Activated CD4-positive, alpha-beta T cell treated with anti-CD3 and anti-CD28 coated beads, Interleukin-2, amount 10 ng/mL, durations not matched to agents 7 days and 5 days (primary cell): Measurements from ENCODE around the gene CCDC178. TPM values are rescaled to one million over a fixed set of nuclear protein-coding genes. Genes with fewer than 3 reads are reported as not detected.

ENCODE experiments used
- CTCF ChIA-PET: fragments of 350-600 bp; sonication (Branson Sonifier 250); formaldehyde crosslinking; loops from one replicate; lab custom pipeline; 2021; ENCODE audit warnings: antibody characterized with exemption; lab: Charles Lee
- POLR2A ChIA-PET: fragments of 350-600 bp; sonication (Branson Sonifier 250); formaldehyde crosslinking; loops from one replicate; lab custom pipeline; 2021; ENCODE audit warnings: antibody characterized with exemption; lab: Charles Lee
- DNase-seq: peaks from one replicate; pipeline ENCODE4 v3.0.0-alpha.2; 2020
- H3K27ac Mint-ChIP-seq: one replicate; pipeline ENCODE4 v1.8.0; 2021; ENCODE audit warnings: mild to moderate bottlenecking, moderate library complexity, mixed read lengths
- H3K27me3 Mint-ChIP-seq: one replicate; pipeline ENCODE4 v1.8.0; 2021; ENCODE audit warnings: mixed read lengths
- H3K36me3 Mint-ChIP-seq: one replicate; pipeline ENCODE4 v1.8.0; 2021; ENCODE audit warnings: low read depth, mixed read lengths
- H3K4me1 Mint-ChIP-seq: one replicate; pipeline ENCODE4 v1.8.0; 2021; ENCODE audit warnings: mixed read lengths
- H3K4me3 Mint-ChIP-seq: one replicate; pipeline ENCODE4 v1.8.0; 2021; ENCODE audit warnings: mild to moderate bottlenecking, moderate library complexity, mixed read lengths
- H3K9me3 Mint-ChIP-seq: one replicate; pipeline ENCODE4 v1.8.0; 2021; ENCODE audit warnings: mixed read lengths
- total RNA-seq, 2 experiments: library from RNA; stranded (reverse); gene quantifications; one replicate each; pipeline ENCODE4 v1.2.3, GENCODE V29; 2021

Gene CCDC178, protein sequence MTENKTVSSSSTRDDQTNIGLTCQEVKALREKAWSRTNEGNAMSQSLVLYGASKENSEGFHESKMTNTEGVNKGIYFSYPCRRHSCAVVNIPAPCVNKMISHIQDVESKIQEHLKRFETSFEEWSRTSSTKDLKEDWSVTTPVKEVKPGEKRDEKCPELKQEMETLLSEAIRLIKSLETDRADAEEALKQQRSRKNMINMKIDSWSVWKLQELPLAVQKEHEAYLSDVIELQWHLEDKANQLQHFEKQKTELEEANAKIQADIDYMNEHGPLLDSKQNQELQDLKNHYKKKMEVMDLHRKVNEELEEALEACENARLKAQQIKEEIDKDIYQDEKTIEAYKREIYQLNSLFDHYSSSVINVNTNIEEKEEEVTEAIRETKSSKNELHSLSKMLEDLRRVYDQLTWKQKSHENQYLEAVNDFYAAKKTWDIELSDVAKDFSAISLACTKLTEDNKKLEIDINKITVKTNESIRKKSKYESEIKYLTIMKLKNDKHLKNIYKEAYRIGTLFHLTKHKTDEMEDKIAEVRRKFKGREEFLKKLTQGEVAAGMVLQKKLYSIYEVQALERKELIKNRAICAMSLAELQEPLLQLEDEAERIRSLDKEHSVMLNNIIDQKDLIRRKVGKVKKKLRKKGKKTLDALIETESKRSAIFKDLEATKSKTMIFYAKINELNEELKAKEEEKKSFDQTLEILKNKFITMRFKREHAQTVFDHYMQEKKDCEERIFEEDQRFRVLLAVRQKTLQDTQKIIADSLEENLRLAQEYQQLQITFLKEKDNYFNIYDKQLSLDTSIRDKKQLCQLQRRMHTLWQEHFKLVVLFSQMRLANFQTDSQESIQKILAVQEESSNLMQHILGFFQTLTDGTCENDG
- total RNA-seq, result not detected

GRCh38 chr18:33440060-33441043, at the start of gene CCDC178:
CCDC178 (minus strand) TSS chr18:33440721; CDS start chr18:33412088, 28,633 bp downstream.
- ChIA-PET POLR2A (no interaction called here), CTCF (no interaction called here)
- Mint-ChIP-seq H3K36me3 (no peaks in the 10 kb centered on the region), H3K4me3 (no peak within 1 kb of the TSS), H3K9me3 (no peaks in the 10 kb centered on the region), H3K4me1 (no peaks in the 10 kb centered on the region), H3K27me3 (peaks cover 15% of the 10 kb centered on the region), H3K27ac (no peak within 1 kb of the TSS)
- no peak for DNase-seq

DNA sequence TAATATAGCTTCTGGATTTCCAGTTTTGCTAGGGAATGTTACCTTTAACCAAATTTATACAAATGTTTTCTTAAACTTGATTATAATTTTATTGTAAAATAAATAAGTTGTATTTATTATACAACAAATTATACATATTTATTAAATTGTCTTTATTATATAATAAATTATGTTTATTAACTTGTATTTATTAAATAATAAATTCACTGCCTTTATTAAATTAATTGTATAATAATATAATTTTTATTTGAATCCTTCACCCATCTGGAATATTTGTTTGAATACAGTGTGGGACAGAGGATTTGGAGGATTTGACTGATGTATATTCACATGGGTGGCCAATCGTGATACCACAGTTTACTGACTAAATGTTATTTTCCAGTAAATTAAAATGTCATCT, 43.4 kb upstream of the CCDC178 start:
- DNase-seq, result no peak
- H3K4me3 Mint-ChIP-seq, result no peak overlapping the region
- H3K4me1 Mint-ChIP-seq, result no peaks in the 10 kb centered on the region
- no peaks in the 10 kb centered on the region for H3K9me3 Mint-ChIP-seq
- H3K27ac Mint-ChIP-seq, result no peak overlapping the region
- CTCF ChIA-PET, result no interaction called here
- POLR2A ChIA-PET, result no interaction called here
- H3K36me3 Mint-ChIP-seq, result no peaks in the 10 kb centered on the region
- no peaks in the 10 kb centered on the region for H3K27me3 Mint-ChIP-seq

- CTCF ChIA-PET, result no interaction called here
- H3K27me3 Mint-ChIP-seq, result no peaks in the 10 kb centered on the region
- H3K9me3 Mint-ChIP-seq, result no peaks in the 10 kb centered on the region
- no peaks in the 10 kb centered on the region for H3K4me1 Mint-ChIP-seq
- POLR2A ChIA-PET, result no interaction called here
- H3K36me3 Mint-ChIP-seq, result no peaks in the 10 kb centered on the region
- no peak overlapping the region for H3K4me3 Mint-ChIP-seq
- no peak for DNase-seq
- H3K27ac Mint-ChIP-seq, result no peak overlapping the region
Observed at GRCh38 chr18:33472509-33472908, 32.0 kb upstream of the CCDC178 start.

DNA sequence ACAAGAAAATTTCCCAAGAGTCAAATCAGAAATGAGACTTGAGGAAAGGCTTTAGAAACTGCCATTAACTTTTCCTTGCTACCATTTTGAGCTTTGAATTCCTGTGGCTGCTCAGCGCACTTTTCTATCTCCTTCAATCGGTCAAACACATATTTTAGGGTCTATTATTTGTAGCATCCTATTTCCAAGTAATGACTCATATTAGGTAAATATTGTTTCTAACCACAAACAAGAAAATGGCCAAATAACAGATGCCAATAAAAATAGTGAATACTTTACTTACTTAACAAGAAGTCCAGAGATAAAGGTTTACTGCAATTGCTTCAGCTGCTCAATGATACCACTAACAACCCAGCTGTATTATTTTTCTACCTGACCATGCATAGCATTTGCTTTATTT, 29.7 kb upstream of the CCDC178 start:
- no peak for DNase-seq
- Mint-ChIP-seq H3K9me3 (no peaks in the 10 kb centered on the region), H3K4me1 (no peaks in the 10 kb centered on the region), H3K4me3 (no peak overlapping the region), H3K36me3 (no peaks in the 10 kb centered on the region), H3K27me3 (no peaks in the 10 kb centered on the region), H3K27ac (no peak overlapping the region)
- CTCF ChIA-PET, result no interaction called here
- POLR2A ChIA-PET, result no interaction called here

DNA sequence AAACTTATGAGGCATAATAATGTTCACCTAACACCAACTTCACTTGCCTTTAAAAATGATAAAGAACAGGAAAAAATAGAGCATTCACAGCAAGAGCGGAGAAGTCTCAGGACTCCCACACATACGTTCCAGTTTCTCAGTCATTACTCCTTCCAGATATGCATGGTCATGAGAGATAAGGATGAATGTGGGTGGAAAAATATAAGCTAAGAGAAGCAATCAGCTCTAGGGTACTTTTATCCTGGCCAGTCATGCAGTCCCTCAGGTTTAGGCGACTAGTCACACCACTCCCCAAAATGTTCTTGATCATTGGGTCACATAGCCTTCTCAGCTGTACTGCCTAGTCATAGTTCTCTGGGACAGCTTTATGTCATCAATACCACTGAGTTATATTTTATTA, 29.2 kb upstream of the CCDC178 start:
- Mint-ChIP-seq H3K27ac (no peak overlapping the region), H3K4me1 (no peaks in the 10 kb centered on the region), H3K4me3 (no peak overlapping the region), H3K9me3 (no peaks in the 10 kb centered on the region), H3K27me3 (no peaks in the 10 kb centered on the region), H3K36me3 (no peaks in the 10 kb centered on the region)
- DNase-seq, result no peak
- POLR2A ChIA-PET, result no interaction called here
- CTCF ChIA-PET, result no interaction called here

DNA sequence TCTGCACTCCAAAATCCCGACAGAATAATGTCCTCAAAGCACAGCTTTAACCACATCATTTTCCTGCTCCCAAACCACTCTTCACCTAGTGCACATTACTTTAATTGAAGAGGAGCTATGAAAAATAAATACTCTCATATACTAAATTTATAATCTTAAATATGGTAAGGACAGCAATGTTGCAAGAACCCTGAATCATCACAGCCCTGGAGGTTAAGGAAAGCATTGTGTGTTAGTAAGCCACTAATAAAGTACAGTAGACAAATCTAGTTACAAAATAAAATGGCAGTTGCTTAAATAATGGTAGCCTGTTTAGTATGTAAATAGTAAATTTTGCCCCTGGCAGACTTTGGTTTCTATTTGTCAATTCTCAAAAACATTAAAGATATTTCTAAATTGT, 27.0 kb upstream of the CCDC178 start:
- H3K27ac Mint-ChIP-seq, result no peak overlapping the region
- H3K9me3 Mint-ChIP-seq, result no peaks in the 10 kb centered on the region
- H3K27me3 Mint-ChIP-seq, result no peaks in the 10 kb centered on the region
- ChIA-PET POLR2A (no interaction called here), CTCF (no interaction called here)
- no peaks in the 10 kb centered on the region for H3K4me1 Mint-ChIP-seq
- H3K36me3 Mint-ChIP-seq, result no peaks in the 10 kb centered on the region
- H3K4me3 Mint-ChIP-seq, result no peak overlapping the region
- DNase-seq, result no peak

DNA sequence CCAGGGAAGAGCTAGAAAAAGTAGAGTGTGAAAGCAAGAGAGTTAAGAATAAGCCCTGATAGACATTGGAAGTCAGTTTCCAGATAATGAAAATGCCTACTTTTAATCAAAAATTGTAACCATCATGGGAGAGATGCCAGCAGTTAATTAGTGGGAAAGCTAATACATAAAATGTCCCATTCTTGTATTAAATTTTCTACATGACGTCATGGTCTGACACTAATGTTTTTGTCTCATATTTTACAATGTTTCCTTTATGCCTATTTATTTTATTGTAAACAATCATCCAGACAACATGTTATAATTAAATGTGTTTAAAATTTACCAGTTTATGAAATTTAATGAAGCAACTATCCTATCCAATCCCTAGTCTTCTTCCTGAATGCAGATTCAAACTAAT, 26.3 kb upstream of the CCDC178 start:
- Mint-ChIP-seq H3K27ac (no peak overlapping the region), H3K27me3 (no peaks in the 10 kb centered on the region), H3K4me1 (no peaks in the 10 kb centered on the region), H3K36me3 (no peaks in the 10 kb centered on the region), H3K4me3 (no peak overlapping the region), H3K9me3 (no peaks in the 10 kb centered on the region)
- DNase-seq, result no peak
- ChIA-PET POLR2A (no interaction called here), CTCF (no interaction called here)

DNA sequence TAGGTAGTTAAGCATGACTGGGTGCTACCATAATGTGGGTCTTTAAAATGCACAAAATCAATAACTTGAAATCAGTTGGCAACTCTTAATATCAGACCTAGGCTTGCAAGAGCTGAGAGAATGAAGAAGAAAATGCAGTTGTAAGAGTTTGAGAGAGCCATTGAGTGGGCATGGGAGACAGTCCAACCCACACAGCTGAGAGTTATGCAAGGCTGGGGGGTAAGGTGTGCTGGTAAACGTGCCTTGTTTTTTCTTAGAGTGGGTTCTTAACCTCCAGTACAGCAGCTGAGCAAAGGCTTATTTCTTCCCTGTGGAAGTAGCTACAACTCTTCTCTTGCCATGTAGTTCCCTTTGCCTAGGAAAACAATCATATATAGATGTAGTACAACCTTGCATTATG, 20.2 kb upstream of the CCDC178 start:
- ChIA-PET POLR2A (no interaction called here), CTCF (no interaction called here)
- H3K27me3 Mint-ChIP-seq, result no peaks in the 10 kb centered on the region
- no peak overlapping the region for H3K27ac Mint-ChIP-seq
- no peaks in the 10 kb centered on the region for H3K36me3 Mint-ChIP-seq
- no peak for DNase-seq
- H3K4me1 Mint-ChIP-seq, result no peaks in the 10 kb centered on the region
- H3K4me3 Mint-ChIP-seq, result no peak overlapping the region
- H3K9me3 Mint-ChIP-seq, result no peaks in the 10 kb centered on the region

- H3K27ac Mint-ChIP-seq, result no peak overlapping the region
- no peak for DNase-seq
- H3K4me1 Mint-ChIP-seq, result no peaks in the 10 kb centered on the region
- H3K36me3 Mint-ChIP-seq, result no peaks in the 10 kb centered on the region
- peaks cover 6% of the 10 kb centered on the region for H3K9me3 Mint-ChIP-seq
- CTCF ChIA-PET, result no interaction called here
- no peak overlapping the region for H3K4me3 Mint-ChIP-seq
- POLR2A ChIA-PET, result no interaction called here
- H3K27me3 Mint-ChIP-seq, result no peaks in the 10 kb centered on the region
Observed at GRCh38 chr18:33459612-33460011, 19.1 kb upstream of the CCDC178 start.

DNA sequence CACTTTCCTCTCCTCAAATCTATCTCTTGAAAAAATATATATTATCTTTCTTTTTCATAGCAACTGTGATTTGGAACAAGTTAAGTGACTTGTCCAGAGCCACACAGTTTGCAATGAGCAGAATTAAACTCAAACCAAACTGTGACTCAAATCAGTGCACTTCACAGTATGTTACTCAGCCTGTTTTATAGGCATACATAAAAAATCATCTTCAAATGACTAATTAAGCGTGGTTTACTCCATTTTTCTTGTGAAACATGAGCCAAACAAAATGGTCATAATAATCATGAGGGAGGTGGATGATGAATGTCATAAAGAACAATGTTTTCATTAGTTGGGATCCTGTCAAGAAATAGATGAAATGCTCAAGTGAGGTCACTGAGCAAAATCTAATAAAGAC, 6.1 kb upstream of the CCDC178 start:
- ChIA-PET POLR2A (no interaction called here), CTCF (no interaction called here)
- H3K36me3 Mint-ChIP-seq, result no peaks in the 10 kb centered on the region
- no peak overlapping the region for H3K4me3 Mint-ChIP-seq
- no peak for DNase-seq
- no peaks in the 10 kb centered on the region for H3K27me3 Mint-ChIP-seq
- no peaks in the 10 kb centered on the region for H3K9me3 Mint-ChIP-seq
- no peaks in the 10 kb centered on the region for H3K4me1 Mint-ChIP-seq
- H3K27ac Mint-ChIP-seq, result no peak overlapping the region

DNA sequence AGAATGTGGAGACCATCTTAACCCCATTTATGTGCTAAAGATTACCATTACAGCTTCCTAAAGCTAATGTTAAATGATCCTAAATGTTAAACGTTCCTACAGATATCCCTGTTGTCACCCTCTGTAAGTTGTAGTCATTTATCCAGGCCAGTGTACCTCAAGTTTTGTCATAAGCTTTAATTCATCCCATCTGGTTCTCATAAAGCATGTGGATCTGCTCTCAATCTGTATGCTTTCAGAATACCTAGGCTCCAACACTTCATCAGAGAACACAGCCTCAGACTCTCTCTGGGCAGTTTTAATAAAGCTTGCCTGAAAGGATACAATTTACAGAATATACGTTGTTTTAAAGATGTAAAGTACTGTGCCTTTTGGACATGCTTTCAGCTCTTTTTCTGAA, 4.2 kb upstream of the CCDC178 start:
- ChIA-PET CTCF (no interaction called here), POLR2A (no interaction called here)
- H3K27me3 Mint-ChIP-seq, result peaks cover 11% of the 10 kb centered on the region
- no peaks in the 10 kb centered on the region for H3K36me3 Mint-ChIP-seq
- H3K4me1 Mint-ChIP-seq, result no peaks in the 10 kb centered on the region
- no peak overlapping the region for H3K27ac Mint-ChIP-seq
- DNase-seq, result no peak
- no peak overlapping the region for H3K4me3 Mint-ChIP-seq
- H3K9me3 Mint-ChIP-seq, result no peaks in the 10 kb centered on the region

DNA sequence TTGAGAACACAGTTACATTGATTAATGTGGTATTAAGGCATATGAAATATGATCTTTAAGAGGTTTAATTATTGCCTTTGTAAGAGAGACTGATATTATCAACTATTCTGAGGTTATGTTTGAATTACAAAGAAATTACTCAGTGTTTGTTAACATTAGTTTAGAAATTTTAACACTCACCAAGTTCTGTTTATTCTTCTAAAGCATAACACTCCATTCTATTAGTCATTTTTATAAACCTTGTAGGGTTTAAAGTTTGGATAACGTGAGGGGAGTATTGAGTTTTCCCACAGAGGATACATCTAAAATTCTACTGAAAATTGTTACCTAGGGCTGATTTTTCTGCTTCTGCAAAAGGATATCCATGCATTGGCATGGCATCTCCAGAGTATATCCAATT, 7.7 kb downstream of the CCDC178 start:
- DNase-seq, result no peak
- Mint-ChIP-seq H3K9me3 (no peaks in the 10 kb centered on the region), H3K4me1 (no peaks in the 10 kb centered on the region), H3K36me3 (no peaks in the 10 kb centered on the region), H3K27me3 (no peaks in the 10 kb centered on the region), H3K4me3 (no peak overlapping the region), H3K27ac (no peak overlapping the region)
- POLR2A ChIA-PET, result no interaction called here
- CTCF ChIA-PET, result no interaction called here

DNA sequence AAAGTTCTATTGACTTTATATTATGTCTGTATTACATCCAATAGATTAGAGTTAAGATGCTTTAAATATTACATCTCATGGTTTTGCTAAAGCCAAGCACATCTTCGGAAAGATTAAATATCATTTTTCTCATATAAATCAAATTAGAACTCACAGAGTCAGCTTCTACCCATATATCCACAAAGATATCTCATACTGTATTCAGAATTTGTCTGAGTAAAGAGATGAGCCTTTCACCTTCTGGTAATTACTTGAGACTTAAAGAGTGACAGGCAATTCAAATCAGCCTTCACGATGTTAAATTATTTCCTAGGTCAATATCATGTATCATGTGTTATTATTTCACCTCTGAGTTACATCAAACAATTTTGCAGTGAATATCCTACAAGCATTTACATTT, 13.0 kb downstream of the CCDC178 start:
- H3K4me1 Mint-ChIP-seq, result no peaks in the 10 kb centered on the region
- no peak overlapping the region for H3K4me3 Mint-ChIP-seq
- CTCF ChIA-PET, result no interaction called here
- no peak overlapping the region for H3K27ac Mint-ChIP-seq
- no peaks in the 10 kb centered on the region for H3K36me3 Mint-ChIP-seq
- H3K27me3 Mint-ChIP-seq, result no peaks in the 10 kb centered on the region
- POLR2A ChIA-PET, result no interaction called here
- no peaks in the 10 kb centered on the region for H3K9me3 Mint-ChIP-seq
- no peak for DNase-seq
